Stimulated activated CD8-positive, alpha-beta memory T cell treated with anti-CD3 and anti-CD28 coated beads, Interleukin-7, amount 100 ng/mL, for 4 hours (primary cell): ENCODE measurements around the gene NFIC.

ENCODE experiments used
- DNase-seq, 2 donors: peaks; one replicate each; pipeline ENCODE4 v3.0.0-alpha.2; 2020; ENCODE audit warnings: low read depth in 2 of 2

Gene NFIC

GRCh38 chr19:3508771-3509535 lies 142.6 kb downstream of the NFIC start:
- DNase-seq: no peak

DNA sequence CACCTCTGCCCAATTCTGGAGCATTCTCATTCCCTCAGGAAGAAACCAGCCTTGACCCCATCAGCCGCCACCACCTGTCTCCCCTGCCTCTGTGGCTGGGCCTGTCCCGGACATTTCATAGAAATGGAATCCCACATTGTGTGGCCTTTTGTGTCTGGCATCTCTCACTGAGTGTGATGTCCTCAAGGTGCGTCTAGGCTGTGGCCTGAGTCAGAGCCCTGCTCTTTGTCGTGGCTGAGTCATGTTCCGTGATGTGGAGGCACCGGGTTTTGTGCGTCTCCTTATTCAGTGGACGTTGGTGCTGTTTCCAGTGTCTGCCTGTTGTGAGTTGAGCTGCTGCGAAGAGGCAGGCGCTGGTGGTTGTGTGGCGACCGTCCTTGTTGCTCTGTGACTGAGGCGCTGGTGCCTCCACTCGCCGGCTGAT lies 143.2 kb downstream of the NFIC start:
- no peak for DNase-seq

- DNase-seq: no peak
Observed at GRCh38 chr19:3510727-3511126, 144.3 kb downstream of the NFIC start.

GRCh38 chr19:3511506-3512251 lies 145.3 kb downstream of the NFIC start:
- no peak for DNase-seq

DNA sequence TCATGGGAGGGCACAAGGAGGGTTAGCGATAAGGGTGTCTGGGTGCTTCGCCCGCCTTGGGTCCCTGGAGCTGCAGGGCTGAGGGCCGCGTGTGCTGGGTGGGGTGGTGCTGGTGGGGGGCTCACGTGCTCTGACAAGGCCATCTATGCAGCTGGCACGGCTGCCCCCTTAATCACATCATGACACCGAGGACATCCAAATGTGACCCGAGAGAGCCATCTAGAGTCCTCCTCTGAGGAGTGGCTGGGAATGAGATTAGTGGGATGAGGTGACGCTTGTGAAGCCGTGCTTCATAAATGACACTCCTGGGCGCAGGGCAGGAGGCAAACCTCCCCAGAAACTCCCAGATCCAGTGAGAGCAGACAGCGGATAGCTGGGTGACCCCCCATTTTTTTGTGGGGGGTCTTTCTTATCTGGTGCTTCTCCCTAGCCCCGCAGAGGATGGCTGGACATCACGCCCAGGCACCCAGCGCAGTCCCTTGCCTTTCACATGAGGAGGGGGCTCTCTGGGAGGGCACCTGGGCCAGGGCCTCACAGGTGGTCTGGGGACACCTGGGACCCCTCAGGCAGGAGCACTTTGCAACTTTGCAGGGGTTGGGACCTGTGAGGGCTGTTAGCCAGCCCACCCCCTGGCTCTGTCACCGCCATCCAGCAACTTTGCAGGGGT lies 146.3 kb downstream of the NFIC start:
- DNase-seq: no peak

DNA sequence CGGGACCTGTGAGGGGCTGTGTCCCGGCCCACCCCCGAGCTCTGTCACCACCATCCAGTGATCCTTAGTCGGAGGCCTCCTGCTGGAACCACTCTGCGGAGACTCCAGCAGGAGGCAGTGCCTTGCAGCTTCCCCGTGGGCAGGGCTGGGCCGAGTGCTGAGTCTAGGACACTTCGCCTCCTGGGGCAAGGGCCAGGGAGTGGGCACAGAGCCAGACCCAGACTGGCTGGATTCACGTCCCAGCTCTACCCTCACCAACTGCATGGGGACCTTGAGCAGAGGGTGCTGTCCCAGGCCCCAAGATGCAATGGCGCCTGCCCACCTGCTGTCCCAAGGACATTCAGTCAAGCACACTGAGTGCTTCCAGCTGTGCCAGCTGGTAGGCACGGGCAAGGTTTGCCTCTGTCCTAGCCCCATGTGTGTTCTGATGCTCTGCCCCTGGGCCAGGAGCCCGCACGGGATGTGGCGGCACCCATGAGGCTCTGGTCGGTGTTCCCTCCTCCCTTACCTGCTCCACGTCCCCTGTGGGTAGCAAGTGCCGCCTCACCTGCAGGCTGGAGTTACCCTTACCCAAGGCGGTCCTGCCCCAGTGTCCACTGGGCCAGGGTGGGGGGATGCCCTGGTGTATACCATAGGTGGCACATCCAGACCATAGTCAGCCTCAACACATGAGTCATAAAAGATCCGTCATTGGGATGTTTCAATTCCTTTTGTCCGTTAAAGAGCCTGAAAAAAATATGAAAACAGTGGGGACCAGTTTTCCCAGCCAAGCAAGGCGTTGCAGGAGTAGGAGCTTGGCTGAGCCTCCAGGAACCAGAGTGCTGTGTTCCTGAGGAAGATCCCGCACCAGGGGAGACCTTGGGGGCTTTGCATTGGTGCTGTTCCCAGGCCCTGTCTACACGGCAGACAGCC lies 147.1 kb downstream of the NFIC start:
- DNase-seq: no peak

GRCh38 chr19:3514930-3515329 lies 148.5 kb downstream of the NFIC start:
- DNase-seq: no peak

GRCh38 chr19:3515891-3516422 lies 149.6 kb downstream of the NFIC start:
- DNase-seq: no peak

DNA sequence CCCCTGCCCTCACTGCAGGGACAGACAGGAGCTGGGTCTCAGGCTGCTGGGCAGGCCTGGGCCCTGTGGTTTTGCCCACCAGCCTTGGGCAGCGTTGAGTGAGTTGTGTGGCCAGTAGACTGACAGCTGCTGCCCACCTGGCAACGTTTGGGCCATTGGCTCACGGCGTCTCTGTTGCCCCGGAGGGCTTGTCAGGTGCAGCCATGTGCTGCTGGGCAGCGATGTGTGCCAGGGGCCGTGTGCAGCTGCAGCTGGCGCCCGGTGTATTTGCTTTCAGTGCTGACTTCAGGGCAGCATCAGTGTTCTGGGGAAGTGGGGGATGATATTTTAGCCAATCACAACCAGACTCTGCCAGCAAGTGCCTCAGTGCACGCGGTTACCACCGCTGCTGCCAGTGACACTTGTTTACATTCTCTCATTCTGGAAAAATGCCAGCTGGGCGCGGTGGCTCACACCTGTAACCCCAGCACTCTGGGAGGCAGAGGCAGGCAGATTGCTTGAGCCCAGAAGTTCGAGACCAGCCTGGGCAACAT lies 150.4 kb downstream of the NFIC start:
- DNase-seq: no peak

GRCh38 chr19:3517638-3518037 lies 151.3 kb downstream of the NFIC start:
- DNase-seq: no peak

GRCh38 chr19:3518255-3518654 lies 151.9 kb downstream of the NFIC start:
- DNase-seq: no peak

- DNase-seq: no peak
Observed at GRCh38 chr19:3518659-3519058, 152.3 kb downstream of the NFIC start.
